GM10248 (cell line): ENCODE data around the gene SMIM3.
"Not testable (repeated sequence)": the region's sequence is repeated elsewhere in the genome, so short reads cannot be mapped to it uniquely, and the experiment has no call there.

Source experiments
- CTCF ChIA-PET: fragments of 300-600 bp; sonication (Branson Sonifier 250); formaldehyde crosslinking; extraction: SDS; loops from one replicate; lab custom pipeline; 2021; ENCODE audit warnings: antibody characterized with exemption; lab: Yijun Ruan, JAX
- POLR2A ChIA-PET: fragments of 350-650 bp; sonication (Branson Sonifier 250); formaldehyde crosslinking; extraction: SDS; loops from one replicate; lab custom pipeline; 2020; ENCODE audit warnings: antibody characterized with exemption; lab: Yijun Ruan, JAX
- DNase-seq: peaks from one replicate; pipeline ENCODE4 v3.0.0; 2012; ENCODE audit errors: extremely low spot score
- TF ChIP-seq, protein P1 (sequence below): IDR thresholded peaks from 2 replicates; pipeline ENCODE4 v1.5.1; 2012; ENCODE audit warnings: mild to moderate bottlenecking, low read depth; ENCODE audit errors: extremely low read depth, missing control alignments, control extremely low read depth

The SMIM3 gene

GRCh38 chr5:150816946-150817345 lies 38.4 kb downstream of the SMIM3 start:
- TF ChIP-seq, protein P1, sequence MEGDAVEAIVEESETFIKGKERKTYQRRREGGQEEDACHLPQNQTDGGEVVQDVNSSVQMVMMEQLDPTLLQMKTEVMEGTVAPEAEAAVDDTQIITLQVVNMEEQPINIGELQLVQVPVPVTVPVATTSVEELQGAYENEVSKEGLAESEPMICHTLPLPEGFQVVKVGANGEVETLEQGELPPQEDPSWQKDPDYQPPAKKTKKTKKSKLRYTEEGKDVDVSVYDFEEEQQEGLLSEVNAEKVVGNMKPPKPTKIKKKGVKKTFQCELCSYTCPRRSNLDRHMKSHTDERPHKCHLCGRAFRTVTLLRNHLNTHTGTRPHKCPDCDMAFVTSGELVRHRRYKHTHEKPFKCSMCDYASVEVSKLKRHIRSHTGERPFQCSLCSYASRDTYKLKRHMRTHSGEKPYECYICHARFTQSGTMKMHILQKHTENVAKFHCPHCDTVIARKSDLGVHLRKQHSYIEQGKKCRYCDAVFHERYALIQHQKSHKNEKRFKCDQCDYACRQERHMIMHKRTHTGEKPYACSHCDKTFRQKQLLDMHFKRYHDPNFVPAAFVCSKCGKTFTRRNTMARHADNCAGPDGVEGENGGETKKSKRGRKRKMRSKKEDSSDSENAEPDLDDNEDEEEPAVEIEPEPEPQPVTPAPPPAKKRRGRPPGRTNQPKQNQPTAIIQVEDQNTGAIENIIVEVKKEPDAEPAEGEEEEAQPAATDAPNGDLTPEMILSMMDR, result no peak
- ChIA-PET POLR2A (no interaction called here), CTCF (interaction anchor here (3.1 kb wide), 1 partner anchor 12 kb away, joined by 11 read pairs; no protein-coding TSS in a partner anchor)
- no peak for DNase-seq

DNA sequence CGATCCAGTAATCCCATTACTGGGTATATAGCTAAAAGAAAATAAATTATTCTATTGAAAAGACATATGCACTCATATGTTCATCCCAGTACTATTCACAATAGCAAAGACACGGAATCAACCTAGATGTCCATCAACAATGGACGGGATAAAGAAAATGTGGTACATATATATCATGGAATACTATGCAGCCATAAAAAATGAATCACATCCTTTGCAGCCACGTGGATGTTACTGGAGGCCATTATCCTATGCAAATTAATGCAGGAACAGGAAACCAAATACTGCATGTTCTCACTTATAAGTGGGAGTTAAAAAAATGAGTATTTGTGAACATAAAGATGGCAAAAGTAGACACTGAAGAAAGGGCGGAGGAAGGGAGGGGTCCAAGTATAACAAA lies 51.2 kb downstream of the SMIM3 start:
- TF ChIP-seq, protein P1, result no peak
- DNase-seq, result no peak
- ChIA-PET CTCF (interaction anchor here (1.2 to 1.6 kb wide), 2 partner anchors 17 to 25 kb away, joined by 3 to 5 read pairs; partner anchors contain the start of gene IRGM), POLR2A (no interaction called here)

DNA sequence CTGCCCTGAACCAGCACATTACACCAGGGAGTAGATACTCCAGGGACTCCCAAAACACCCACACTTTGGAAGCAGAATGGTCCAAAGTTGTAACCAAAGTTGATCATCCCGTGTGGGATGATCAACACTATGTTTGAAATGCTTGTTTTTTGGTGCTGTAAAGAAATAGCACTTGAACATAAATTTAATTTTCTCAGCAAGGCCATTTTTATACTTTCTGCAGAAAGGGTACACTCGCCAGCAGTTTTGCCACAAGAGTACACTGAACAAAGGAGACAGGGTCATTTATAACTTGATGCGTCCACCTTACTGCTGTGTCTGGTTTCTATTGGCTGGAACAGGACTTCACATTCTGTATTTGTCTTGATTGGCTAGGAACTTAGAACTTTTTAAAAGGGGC lies 53.3 kb downstream of the SMIM3 start:
- POLR2A ChIA-PET, DNase-seq, CTCF ChIA-PET: not testable (repeated sequence)

DNA sequence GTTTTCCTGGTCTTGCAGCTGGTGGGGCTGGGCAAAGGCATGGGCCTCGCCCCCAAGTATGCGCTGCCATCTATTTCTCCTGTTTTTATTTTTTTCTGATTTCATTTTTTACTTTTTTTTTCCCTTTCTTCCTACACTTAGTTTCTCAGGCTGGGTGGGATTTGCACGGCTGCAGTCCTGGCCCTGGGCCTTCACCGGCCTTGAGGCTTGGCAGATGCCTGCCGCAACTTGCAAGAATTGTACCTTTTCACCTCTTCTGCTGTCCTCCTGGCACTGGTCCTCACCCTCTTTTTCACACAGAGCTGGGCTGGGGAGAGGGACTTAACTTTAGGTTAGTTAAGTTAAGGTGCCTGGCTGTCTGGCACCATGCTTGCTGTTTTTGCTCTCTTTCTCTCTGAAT lies 57.5 kb downstream of the SMIM3 start:
- ChIA-PET CTCF (interaction anchor here (1.1 kb wide), 1 partner anchor 10 kb away, joined by 4 read pairs; the partner anchor contains the start of gene IRGM), POLR2A (no interaction called here)
- no peak for DNase-seq
- TF ChIP-seq, protein P1, result no peak

DNA sequence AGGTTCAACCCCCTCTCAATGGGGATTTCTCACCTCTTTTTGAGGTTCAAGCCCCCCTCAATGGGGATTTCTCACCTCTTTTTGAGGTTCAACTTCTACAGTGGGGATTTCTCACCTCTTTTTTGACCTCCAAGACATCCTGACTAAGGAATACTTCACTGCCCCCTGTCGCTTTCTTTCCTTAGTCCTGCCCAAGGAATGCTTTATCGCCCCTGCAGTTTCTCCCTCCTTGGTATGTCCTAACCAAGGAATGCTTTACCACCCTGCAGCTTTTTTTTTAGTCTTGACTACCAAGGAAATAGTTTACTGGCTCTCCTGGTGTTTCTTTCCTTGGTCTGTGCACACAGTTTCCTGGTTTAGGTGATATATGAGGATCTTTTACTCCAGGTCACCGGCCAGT lies 58.1 kb downstream of the SMIM3 start:
- TF ChIP-seq, protein P1, result no peak
- CTCF ChIA-PET, result interaction anchor here (1.1 kb wide), 1 partner anchor 9 kb away, joined by 4 read pairs; the partner anchor contains the start of gene IRGM
- DNase-seq, result no peak
- POLR2A ChIA-PET, result no interaction called here

DNA sequence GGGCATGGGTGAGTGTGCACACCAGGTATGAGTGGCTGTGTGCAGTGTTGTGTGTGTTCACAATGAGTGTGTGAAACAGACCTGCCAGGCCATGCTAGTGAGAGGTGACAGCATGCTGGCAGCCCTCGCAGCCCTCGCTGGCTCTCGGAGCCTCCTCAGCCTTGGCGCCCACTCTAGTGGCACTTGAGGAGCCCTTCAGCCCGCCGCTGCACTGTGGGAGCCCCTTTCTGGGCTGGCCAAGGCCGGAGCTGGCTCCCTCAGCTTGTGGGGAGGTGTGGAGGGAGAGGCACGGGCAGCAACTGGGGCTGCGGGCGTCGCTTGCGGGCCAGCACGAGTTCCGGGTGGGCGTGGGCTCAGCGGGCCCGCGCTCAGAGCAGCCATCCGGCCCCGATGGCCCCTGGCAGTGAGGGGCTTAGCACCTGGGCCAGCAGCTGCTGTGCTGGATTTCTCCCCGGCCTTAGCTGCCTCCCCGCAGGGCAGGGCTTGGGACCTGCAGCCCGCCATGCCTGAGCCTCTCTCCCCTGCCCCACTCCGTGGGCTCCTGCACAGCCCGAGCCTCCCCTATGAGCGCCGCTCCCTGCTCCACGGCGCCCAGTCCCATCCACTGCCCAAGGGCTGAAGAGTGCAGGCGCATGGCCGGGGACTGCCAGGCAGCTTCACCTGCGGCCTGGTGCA lies 66.8 kb downstream of the SMIM3 start:
- DNase-seq, result not testable (repeated sequence)
- ChIA-PET POLR2A (interaction anchor here (0.5 to 0.6 kb wide), 2 partner anchors 61 to 390 kb away, joined by 5 to 8 read pairs; no protein-coding TSS in a partner anchor), CTCF (interaction anchor here (0.9 to 6.0 kb wide), 19 partner anchors 9 to 320 kb away, joined by 3 to 94 read pairs (median 6); partner anchors contain the start of genes DCTN4, RBM22 and SMIM3)

- DNase-seq, result not testable (repeated sequence)
- ChIA-PET POLR2A (interaction anchor here (0.6 kb wide), 2 partner anchors 62 to 85 kb away, joined by 3 to 5 read pairs; no protein-coding TSS in a partner anchor), CTCF (interaction anchor here (0.8 to 6.0 kb wide), 50 partner anchors 7 to 389 kb away, joined by 3 to 94 read pairs (median 5); partner anchors contain the start of genes DCTN4, RBM22 and SMIM3)
Measured at GRCh38 chr5:150846308-150846653, 67.7 kb downstream of the SMIM3 start, which contains the start of gene IRGM. Gene IRGM (plus strand): TSS chr5:150846521. CDS start chr5:150848124, 1,603 bp downstream.
